SH-SY5Y (cell line): Measurements from ENCODE around the gene NHP2.

Experiments
- GATA2 ChIP-seq: IDR thresholded peaks from 2 replicates; pipeline ENCODE4 v1.6.1; 2011; ENCODE audit warnings: mild to moderate bottlenecking, low read depth, low read length
- GATA3 ChIP-seq: IDR thresholded peaks from 2 replicates; pipeline ENCODE4 v1.6.1; 2011; ENCODE audit warnings: low read depth, mild to moderate bottlenecking, low read length, moderate library complexity

Gene NHP2

DNA sequence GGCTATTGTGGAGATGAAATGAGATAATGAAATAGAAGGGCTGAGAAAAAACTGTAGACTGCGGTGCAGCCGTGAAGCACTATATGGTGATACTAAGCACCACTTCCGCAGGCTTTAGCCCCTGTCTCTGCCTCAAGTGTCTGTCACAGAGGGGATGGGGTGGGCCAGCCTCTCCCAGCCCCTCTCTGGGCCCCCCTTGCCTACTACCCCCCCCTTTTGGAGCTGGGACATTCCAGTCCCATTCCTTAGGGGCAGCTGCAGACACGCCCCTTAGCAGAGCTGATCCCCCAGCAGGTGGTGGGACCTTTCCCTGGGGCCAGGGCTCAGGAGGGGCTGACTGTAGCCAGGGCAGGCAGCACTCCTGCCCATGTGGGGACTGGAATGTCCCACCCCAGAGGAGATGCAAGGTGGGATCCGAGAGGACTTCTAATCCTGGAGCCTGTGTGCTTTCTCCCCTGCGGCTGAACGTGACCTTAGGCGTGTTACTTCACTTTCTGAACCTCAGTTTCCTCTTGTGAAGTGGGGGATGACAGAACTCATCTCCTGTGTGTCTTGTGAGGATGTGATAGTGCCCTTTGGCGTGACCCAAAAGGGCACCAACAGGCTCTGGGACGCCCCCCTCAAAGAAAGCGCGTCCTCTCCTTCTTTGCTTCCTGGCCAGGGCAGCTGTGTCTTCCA lies 38.4 kb downstream of the NHP2 start:
- TF ChIP-seq GATA2 (no peak), GATA3 (no peak)

DNA sequence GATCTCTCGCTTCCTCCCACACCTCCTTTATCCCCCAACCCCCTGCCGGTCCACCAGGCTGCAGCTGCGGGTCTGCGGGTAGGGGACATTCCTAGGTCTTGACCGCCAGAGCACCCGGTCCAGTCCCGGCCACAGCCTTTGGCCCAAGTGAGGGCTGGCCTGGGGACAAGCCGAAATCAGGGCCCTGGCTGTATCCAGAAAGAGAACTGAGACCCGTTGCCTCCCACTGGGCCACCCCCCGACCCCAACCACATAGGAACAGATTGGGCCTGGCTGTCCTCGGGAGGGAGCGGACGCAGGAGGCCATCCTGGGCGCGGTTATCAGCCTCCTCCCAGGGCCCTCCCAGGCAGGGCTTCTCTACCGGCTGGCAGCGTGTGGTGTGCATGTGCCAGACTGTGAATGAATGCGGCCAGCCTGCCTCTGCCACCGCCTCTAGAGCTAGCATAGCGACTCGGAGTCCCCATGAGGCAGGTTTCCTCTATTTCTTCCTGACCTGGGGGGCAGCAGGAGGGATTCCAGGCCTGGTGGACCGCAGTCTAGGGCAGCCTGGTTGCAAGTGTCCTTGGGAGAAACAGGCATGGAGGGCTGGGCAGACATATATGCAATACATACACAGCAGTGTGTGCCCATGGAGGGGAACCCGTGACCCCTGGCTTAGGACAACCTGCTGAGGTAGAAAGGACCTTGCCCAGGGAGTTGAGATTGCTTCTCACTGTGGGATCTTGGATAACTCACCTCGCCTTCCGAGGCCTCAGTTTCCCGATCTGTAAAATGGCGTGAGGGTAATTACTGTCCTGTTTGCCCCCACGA lies 39.2 kb downstream of the NHP2 start:
- TF ChIP-seq GATA2 (no peak), GATA3 (no peak)

DNA sequence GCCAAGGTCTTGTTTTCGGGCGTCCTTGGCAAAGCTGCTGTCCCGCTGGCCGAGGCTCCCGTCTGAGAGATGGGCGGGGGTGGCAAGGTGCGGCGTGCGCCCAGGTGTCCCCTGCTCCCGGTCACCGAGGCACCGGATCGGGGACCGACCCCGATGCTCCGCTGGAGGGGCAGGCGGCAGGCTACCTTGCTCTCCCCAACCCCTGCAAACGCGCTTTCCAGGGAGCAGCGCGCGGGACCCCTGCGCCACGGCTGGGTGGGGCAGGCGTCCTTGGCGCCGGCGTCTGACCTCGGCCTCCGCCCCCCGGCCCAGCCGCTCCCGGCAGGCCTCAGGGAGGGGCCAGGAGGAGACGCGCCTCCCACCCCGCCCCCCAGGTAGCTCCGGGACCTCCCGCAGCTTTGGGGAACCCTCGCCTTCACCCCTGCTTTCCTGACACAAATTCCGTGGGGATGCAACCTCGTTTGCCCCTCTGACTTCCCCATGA lies 39.8 kb downstream of the NHP2 start:
- no peak for TF ChIP-seq GATA2

DNA sequence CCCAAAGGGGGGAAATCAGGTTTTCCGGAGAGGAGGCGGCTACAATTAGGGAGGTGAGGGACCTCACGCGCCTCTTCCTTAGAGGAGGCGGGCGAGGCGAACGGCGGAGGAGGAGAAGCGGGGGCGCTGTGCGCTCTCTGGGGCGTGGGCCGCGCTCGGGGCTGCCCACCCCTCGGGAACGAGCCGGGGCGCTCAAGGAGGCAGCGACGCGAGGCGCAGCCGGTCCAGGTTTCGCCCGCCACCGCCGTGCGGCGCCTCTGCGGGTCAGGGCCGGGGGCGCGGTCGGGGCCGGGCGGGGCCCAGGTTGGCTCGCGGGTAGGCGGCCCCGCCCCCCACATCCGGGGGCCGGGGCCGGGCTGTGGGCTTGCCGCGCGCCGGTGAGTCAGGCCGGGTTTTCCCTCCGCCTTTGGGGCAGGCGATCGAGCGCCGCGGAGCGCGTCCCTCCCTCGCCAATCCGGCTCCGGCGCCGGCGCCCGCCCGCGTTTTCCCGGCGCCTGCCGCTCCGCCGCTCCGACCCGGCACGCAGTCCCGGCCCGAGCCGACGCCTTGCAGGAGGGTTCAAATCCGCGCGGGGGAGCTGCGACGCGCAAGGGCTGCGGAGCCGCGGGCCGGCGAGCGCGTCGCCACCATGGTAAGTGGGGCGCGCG lies 40.4 kb downstream of the NHP2 start, which contains the start of gene N4BP3:
N4BP3 (plus strand) TSS at position 392 of the 647 bp plus-strand sequence. CDS start 6,052 bp downstream, outside the sequence.
- TF ChIP-seq GATA3 (no peak), GATA2 (no peak)

DNA sequence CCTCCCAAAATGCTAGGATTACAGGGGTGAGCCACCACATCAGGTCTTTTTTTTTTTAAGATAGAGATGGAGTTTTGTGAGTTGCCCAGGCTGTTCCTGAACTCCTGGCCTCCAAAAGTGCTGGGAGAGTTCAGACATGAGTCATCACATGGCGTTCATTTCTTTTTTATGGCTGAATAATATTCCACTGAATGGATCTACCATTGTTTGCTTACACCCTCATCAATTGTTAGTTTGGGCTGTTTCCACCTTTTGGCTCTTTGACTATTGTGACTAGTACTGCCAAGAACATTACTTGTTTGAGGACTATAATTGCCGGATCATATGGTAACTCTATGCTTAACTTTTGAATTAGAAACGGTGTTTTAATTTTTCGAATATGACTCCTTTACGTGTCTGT lies 41.1 kb downstream of the NHP2 start:
- no peak for TF ChIP-seq GATA3
- no peak for TF ChIP-seq GATA2

DNA sequence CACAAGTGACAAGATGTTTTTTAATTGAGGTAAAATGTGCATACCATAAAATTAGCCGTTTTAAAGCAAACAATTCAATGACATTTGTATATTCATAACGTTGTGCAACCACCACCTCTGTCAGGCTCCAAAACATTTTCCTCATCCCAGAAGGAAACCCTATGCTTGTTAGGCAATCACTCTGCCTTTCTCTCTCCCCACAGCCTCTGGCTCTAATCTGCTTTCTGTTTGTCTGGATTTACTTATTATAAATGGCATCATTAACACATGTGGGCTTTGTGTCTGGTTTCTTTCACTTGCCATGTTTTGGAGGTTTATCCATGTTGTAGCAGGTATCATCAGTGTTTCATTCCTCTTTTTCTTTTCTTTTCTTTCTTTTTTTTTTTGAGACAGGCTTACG lies 41.8 kb downstream of the NHP2 start:
- TF ChIP-seq GATA3 (no peak), GATA2 (no peak)

DNA sequence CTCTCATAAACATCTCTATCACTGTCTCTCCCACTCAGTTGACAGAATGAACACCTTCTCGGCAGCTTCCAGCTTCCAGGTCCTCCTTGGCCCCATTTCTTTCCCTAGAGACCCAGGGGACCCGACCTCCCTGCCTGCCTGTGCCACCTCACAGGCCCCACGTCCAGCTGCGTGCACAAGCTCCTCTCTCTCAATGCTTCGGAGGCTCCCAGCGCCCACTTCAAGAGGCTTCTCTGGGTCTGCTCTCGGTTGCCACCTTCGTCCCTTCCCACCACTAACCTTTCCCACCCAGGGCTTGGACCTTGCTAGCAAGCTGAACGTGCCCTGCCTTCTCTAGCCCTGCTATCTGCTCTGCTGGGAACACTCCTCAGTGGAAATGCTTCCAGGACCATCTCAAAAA lies 43.2 kb downstream of the NHP2 start:
- TF ChIP-seq GATA3 (no peak), GATA2 (no peak)

DNA sequence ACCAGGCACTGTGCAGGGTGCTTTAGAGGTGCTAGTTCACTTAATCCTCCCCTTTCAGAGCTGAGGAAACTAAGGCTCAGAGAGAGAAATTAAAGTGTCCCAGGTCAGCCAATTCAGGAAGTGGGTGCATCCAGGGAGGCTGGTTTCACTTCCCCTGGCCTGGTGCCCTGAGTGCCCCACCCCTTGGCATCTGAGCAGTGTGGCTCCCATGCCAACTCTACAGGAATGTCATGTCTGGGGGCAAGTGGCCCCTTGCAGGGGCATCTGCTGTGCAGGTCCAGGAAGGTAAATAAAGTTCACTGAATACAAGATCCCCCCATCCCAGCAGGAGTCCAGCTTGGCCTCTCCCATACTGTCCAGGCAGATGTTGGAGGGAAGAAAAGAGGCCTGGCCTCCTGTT lies 44.7 kb downstream of the NHP2 start:
- TF ChIP-seq GATA2: no peak
- TF ChIP-seq GATA3: no peak

DNA sequence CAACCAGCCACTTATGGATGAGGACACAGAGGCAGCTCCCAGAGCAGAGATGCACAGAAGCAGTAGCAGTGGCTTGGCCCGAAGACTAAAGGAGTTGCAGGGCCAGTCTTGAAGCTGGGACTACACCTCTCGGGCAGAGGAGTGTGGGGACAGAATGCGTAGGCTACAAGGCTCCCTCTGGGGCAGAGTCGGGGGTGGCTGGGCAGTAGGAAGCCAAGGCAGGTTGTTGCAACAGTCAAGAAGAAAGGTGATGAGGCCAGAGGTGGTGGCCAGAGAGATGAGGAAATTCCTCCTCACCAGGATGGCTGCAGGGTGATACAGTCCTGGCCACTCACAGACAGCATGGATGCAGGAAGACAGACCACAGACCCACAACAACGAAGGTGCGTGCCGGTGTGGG lies 45.2 kb downstream of the NHP2 start:
- TF ChIP-seq GATA2 (no peak), GATA3 (no peak)

DNA sequence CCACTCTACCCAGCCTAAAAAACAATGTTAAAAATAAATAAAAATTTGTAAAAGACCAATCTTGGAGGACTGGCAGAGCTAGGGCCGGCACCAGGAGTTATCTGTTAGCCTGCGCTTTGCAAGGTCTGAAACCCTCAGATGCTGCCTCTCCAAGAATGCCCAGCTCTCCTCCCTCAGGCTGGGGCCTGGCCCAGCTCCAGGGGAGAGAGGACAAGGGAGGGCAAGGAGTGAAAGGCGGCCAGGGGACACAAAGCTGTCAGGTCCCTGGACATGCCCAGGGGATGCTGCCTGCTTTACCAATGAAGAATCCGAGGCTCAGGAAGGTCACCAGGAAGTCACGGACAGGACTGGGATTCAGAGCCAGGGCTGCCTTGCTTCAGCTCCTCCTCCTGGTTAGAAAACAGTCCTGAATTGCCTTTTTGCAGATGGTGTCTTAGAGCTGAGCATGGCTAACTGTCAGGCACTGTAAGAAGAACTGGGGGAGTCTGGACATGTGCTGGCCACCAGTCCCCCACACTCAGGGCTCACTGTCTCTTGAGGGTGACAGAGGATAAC lies 45.9 kb downstream of the NHP2 start:
- TF ChIP-seq GATA3: no peak
- TF ChIP-seq GATA2: no peak

DNA sequence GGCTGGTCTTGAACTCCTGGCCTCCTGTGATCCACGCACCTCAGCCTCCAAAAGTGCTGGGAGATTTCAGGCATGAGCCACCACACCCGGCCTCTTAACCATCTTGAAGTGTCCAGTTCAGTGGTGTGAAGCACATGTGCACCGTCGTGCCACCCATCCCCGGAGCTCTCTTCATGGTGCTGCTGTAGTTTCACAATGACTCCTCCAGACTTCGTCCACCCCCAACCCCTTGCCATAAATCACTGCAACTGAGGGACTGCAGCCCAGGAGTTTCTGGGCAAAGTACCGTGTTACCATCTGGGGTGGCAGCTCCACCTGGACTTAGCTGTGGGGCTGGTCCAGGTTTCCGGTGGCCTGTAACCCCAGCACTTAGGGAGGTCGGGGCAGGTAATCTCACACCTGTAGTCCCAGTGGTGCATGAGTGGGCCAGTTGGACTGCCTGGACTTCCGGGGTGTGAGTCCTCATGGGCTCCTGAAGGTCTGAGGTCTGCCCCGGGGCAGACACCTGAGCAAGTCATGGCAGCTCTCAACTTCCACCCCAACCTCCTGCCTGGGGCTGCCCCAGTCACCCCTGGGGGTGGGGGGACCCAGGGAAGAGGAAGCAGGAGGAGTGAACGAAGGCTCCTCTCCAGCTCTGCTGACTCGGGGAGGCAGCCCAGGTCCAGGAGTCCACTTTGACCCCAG lies 47.0 kb downstream of the NHP2 start:
- no peak for TF ChIP-seq GATA2
- no peak for TF ChIP-seq GATA3

DNA sequence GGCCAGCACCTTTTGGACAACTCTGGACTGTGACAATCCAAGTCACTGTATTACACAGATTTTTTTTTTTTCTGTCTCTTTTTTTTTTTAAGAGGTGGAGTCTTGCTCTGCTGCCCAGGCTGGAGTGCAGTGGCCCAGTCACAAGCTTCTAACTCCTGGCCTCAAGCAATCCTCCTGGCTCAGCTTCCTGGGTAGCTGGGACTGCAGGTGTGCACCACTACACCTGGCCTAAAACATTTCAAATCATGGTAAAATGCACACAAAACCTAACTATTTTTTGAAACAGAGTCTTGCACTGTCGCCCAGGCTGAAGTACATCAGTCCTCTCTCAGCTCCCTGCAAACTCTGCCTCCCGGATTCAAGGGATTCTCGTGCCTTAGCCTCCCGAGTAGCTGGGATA lies 47.6 kb downstream of the NHP2 start:
- no peak for TF ChIP-seq GATA2
- no peak for TF ChIP-seq GATA3

DNA sequence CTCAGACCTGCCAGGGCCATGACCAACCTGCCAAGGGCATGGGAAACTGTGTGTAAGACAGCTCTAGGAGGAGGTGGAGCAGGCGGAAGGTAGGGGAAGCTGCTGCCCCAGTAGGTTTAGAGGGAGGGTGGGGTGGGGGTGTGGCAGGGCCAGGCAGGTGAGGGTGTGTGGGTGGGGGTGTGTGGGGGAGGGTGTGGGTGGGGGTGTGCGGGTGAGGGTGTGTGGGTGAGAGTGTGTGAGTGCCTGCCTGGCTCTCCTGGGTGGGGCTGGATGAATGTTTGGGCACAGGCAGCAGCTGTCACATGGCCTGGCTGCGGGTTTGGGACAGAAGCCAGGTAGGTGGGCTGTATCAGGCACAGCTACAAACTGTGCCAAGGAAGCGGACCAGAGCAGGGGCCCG lies 49.2 kb downstream of the NHP2 start:
- no peak for TF ChIP-seq GATA2
- no peak for TF ChIP-seq GATA3

DNA sequence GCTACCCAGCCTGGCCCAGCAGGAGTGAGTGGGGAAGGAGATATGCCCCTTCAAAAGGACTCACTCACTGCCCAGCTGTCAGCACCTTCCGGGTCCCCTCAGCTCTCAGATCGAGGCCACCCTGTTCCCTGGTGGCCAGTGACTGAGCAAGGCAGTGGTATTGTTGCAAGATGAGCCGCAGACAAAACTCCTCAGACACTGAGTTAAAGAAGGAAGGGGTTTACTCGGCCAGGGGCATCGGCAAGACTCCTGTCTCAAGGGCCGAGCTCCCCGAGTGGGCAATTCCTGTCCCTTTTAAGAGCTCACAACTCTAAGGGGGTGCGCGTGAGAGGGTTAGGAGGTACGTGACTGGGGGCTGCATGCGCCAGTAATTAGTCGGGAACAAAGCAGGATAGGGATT lies 50.1 kb downstream of the NHP2 start:
- TF ChIP-seq GATA3: no peak
- no peak for TF ChIP-seq GATA2
